ENCODE measurements around the gene PLCZ1.

The PLCZ1 gene

DNA sequence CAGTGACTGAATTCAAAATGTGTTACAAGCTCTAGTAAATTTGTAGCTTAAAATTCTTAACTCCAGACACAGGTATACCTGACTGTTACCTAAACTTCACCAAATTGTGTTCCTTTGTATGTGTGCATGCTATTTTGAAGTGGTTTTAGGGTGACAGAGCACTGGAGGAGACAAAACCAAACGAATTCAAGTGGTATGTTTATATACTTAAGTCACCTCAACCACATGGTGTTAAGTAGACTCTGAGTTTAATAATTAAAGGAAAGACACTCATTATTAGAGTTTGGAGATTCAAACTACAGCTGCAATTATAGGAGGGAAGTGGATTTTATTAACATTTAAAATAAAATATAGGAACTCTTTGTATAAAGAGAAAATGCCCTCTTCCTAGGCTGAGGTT is 84.3 kb downstream of the PLCZ1 start:
- no peak for DNase-seq (ENCODE audit: low read depth)
- TF ChIP-seq, protein P1, sequence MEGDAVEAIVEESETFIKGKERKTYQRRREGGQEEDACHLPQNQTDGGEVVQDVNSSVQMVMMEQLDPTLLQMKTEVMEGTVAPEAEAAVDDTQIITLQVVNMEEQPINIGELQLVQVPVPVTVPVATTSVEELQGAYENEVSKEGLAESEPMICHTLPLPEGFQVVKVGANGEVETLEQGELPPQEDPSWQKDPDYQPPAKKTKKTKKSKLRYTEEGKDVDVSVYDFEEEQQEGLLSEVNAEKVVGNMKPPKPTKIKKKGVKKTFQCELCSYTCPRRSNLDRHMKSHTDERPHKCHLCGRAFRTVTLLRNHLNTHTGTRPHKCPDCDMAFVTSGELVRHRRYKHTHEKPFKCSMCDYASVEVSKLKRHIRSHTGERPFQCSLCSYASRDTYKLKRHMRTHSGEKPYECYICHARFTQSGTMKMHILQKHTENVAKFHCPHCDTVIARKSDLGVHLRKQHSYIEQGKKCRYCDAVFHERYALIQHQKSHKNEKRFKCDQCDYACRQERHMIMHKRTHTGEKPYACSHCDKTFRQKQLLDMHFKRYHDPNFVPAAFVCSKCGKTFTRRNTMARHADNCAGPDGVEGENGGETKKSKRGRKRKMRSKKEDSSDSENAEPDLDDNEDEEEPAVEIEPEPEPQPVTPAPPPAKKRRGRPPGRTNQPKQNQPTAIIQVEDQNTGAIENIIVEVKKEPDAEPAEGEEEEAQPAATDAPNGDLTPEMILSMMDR (IDR thresholded peaks at IDR 0.05; ENCODE audit: low read length, missing control alignments), result no peak
- H3K4me3 ChIP-seq (replicated peaks; ENCODE audit: low read depth, low read length), result no peak overlapping the region

DNA sequence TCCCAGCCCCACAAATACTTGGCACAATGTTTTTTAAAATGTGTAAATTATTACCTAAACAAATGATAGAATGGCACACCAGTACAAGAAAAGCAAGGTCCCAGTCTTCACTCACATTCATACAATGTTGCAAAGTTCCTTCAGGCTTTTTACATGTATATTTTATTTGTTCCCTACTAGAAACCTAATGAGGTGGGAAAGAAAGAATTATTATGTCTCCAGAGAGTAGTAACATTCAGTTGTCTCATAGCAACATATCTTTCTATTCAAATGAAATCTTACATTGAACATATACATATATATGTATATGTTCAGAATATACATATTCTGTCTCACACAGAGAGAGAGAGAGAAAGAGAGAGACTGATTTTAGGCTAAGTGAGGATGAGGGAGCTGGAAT is 85.2 kb downstream of the PLCZ1 start:
- DNase-seq (ENCODE audit: low read depth), result no peak
- TF ChIP-seq, protein P1 (IDR thresholded peaks at IDR 0.05; ENCODE audit: low read length, missing control alignments), result no peak
- no peak overlapping the region for H3K4me3 ChIP-seq (replicated peaks; ENCODE audit: low read depth, low read length)

DNA sequence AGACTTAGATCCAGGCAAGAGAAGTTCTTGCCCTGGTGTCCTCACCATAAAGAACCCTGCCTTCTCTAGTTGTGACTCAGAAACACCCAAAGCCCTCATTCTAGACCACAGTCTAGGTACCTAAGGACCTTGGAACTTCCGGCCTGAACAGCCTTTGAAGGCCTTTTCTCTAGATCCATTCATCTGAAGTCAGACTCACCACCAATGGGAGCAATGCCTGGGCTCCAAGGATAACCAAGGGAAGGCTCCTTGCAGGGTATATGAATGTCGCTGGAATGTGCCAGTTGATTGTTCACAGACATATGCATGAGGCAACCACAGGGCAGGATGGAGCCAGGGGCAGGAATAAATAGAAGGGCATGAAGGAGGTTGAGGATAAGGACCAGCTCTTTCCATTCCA is 86.3 kb downstream of the PLCZ1 start:
- H3K4me3 ChIP-seq (replicated peaks; ENCODE audit: low read depth, low read length), result no peak overlapping the region
- TF ChIP-seq, protein P1 (IDR thresholded peaks at IDR 0.05; ENCODE audit: low read length, missing control alignments), result no peak
- no peak for DNase-seq (ENCODE audit: low read depth)

DNA sequence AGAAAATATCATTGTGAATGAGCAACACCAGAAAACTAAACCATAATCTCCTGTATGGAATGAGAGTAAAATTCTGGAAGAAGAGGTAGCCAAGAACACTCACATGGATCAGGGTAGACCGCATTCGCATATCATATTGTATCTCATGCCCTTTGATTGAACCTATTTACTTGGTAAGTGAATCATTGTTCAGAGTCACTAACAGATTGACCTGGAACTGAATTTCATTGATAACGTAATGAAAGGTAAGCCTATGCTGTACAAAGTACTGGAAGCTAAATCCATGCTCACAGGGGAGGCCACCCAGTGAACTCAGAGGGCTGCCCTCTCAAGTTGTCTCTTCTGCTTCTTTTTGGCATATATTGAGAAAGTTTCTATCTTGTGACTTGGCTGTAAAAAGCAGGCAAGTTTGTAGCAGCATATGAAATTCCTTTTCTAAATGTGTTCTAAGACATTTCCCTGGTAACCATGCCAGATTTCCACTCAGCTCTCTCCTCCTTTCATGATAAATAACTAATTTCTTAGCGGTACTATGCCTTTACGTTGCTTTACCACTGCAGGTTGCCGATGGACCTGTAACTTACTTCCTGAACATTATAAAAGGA is 91.4 kb downstream of the PLCZ1 start:
- no peak for DNase-seq (ENCODE audit: low read depth)
- TF ChIP-seq, protein P1 (IDR thresholded peaks at IDR 0.05; ENCODE audit: low read length, missing control alignments), result no peak
- H3K4me3 ChIP-seq (replicated peaks; ENCODE audit: low read depth, low read length), result no peak overlapping the region

DNA sequence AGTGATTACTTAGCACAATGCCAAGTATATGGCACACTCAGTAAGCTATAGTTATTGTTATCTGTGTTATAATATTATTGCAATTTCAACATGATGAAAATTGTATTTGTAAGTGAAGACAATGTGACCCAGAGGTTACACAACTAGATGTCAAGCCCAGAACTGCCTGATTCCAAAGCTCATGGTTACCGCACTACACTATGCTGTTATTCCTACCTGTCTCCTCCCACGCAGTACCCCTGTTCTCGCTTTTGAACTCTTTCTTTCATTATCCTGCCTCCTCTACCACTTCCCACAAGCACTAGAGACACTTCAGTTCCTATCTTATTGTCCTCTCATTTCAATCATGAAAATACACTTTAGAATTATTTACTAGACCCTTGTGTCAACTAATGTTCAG is 93.2 kb downstream of the PLCZ1 start:
- no peak overlapping the region for H3K4me3 ChIP-seq (replicated peaks; ENCODE audit: low read depth, low read length)
- no peak for DNase-seq (ENCODE audit: low read depth)
- TF ChIP-seq, protein P1 (IDR thresholded peaks at IDR 0.05; ENCODE audit: low read length, missing control alignments), result no peak

DNA sequence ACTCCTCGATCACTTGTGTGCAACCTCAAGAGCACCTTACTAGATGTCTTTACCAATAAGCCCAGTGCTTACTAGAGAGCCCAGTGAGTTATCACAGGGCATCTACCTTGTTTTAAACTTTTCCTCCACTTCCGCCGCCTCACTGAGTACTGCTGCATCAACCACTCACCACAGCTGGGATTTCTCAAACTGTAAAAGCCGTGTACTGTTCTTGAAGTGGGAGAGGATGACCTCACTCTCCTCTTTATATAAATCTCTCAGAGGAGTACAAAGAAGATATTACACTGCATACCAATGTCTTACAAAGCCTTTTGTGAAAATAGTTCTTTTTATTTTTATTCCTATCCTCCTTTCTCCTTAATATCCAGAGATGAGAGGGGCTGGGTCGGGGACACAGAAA is 94.1 kb downstream of the PLCZ1 start:
- H3K4me3 ChIP-seq (replicated peaks; ENCODE audit: low read depth, low read length), result no peak overlapping the region
- peak; percentile 79 for DNase-seq (ENCODE audit: low read depth)
- TF ChIP-seq, protein P1 (IDR thresholded peaks at IDR 0.05; ENCODE audit: low read length, missing control alignments), result no peak

DNA sequence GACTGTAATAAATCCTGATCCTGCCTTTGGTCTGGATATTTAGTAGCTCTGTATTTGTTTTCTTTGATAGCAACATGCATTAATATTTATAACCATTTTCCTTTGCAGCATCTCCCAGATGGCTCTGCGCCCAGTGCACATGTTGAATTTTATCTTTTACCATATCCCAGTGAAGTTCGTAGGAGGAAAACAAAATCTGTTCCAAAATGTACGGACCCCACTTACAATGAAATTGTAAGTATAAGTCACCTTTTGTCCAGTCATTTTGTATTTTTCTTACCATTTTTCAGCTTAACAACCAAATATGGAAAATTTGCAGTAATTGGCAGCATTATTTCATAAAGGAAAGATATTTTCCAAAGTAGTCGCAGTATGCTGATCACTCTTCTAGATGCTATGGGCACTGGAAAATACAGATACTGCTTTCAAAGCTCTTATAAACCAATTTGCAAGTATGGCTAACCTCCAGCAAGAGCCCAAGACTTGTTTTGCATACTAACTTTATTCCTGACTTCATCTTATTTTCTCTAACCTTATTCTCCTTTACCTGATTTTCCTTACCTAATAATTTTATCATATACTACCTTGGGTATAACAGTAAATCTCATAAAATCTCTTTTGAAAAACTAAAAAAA is 97.4 kb downstream of the PLCZ1 start:
- no peak for DNase-seq (ENCODE audit: low read depth)
- TF ChIP-seq, protein P1 (IDR thresholded peaks at IDR 0.05; ENCODE audit: low read length, missing control alignments), result no peak
- H3K4me3 ChIP-seq (replicated peaks; ENCODE audit: low read depth, low read length), result no peak overlapping the region
